ACC112 (cell line): ENCODE measurements around the gene EPG5.

Experiments used
- H2AFZ ChIP-seq: fragments of 200-600 bp; sonication (generic); one replicate; pipeline ENCODE4 v1.6.0; 2017; ENCODE audit warnings: antibody characterized with exemption, low read length; ENCODE audit not compliant: unreplicated experiment
- H3K27ac ChIP-seq: fragments of 200-600 bp; sonication (generic); 2 replicates; pipeline ENCODE4 v1.5.1; 2014; ENCODE audit warnings: low read depth, mild to moderate bottlenecking, antibody characterized with exemption, low read length, moderate library complexity
- H3K27me3 ChIP-seq: fragments of 200-600 bp; sonication (generic); 2 replicates; pipeline ENCODE4 v1.6.1; 2014; ENCODE audit warnings: mild to moderate bottlenecking, antibody characterized with exemption, low read length, moderate library complexity, mixed read lengths; ENCODE audit not compliant: insufficient read depth
- H3K36me3 ChIP-seq: fragments of 200-600 bp; sonication (generic); 2 replicates; pipeline ENCODE4 v1.6.1; 2016; ENCODE audit warnings: mild to moderate bottlenecking, antibody characterized with exemption, low read length, moderate library complexity, mixed read lengths; ENCODE audit not compliant: insufficient read depth
- H3K4me1 ChIP-seq: fragments of 200-600 bp; sonication (generic); one replicate; pipeline ENCODE4 v1.6.1; 2016; ENCODE audit warnings: low read length, mixed read lengths; ENCODE audit not compliant: insufficient read depth, unreplicated experiment, control insufficient read depth
- H3K4me3 ChIP-seq: fragments of 200-600 bp; sonication (generic); 2 replicates; pipeline ENCODE4 v1.5.1; 2014; ENCODE audit warnings: mild to moderate bottlenecking, low read depth, low read length
- H3K79me2 ChIP-seq: fragments of 200-600 bp; sonication (generic); one replicate; pipeline ENCODE4 v1.6.0; 2016; ENCODE audit warnings: low read length; ENCODE audit not compliant: control insufficient read depth, unreplicated experiment, insufficient read depth

Gene EPG5

GRCh38 chr18:45871431-45872084, 95.6 kb downstream of the EPG5 start:
- H3K4me3 ChIP-seq: no peak overlapping the region
- H3K4me1 ChIP-seq: peaks cover 13% of the 10 kb centered on the region
- H3K27ac ChIP-seq: no peak overlapping the region
- no peak overlapping the region for H2AFZ ChIP-seq
- no peaks in the 10 kb centered on the region for H3K27me3 ChIP-seq
- H3K79me2 ChIP-seq: peaks cover 3% of the 10 kb centered on the region
- peaks cover 60% of the 10 kb centered on the region for H3K36me3 ChIP-seq

DNA sequence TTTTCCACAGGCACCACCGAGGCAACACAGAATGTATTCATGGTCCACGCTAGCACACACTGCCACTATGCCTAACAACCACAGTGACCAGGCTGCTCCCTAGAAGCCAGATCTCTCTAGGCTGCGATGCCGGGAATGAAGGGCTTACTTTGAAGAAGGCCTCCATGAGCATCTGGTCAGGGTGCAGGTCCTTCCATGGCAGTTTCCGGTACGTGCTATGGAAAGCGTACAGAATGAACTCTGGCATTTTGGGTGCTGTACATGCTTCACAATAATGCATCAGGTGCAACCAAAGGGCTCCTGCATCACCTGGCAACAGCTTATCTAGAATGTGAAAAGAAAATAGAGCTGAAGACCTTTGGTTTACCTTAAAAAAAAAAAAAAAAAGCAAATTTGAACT, 96.7 kb downstream of the EPG5 start:
- Histone ChIP-seq H3K79me2 (peaks cover 3% of the 10 kb centered on the region), H3K27me3 (no peaks in the 10 kb centered on the region), H3K36me3 (peaks cover 58% of the 10 kb centered on the region), H3K4me3 (no peak overlapping the region), H3K4me1 (peaks cover 13% of the 10 kb centered on the region), H3K27ac (no peak overlapping the region), H2AFZ (no peak overlapping the region)

DNA sequence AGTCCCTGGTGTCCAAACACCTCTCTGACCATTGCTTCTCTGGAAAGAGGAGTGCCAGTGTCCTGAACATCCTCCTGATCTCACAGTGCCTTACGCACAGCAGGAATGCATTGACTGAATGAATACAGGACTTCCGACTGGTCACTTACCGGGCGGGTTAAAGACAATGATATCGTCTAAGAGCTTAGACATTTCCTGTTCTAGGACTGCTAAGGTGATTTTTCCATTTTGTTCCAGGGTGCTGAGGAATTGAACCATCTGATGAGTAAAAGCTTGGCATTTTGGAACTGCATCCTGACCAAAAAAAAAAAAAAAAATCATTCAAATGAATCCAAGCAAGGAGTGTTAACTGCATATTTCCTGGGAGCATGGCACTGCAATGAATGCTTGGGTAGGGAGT, 101.7 kb downstream of the EPG5 start:
- Histone ChIP-seq H3K27ac (no peak overlapping the region), H3K4me1 (no peaks in the 10 kb centered on the region), H3K27me3 (no peaks in the 10 kb centered on the region), H3K79me2 (no peaks in the 10 kb centered on the region), H3K4me3 (no peak overlapping the region), H2AFZ (no peak overlapping the region), H3K36me3 (peaks cover 78% of the 10 kb centered on the region)

GRCh38 chr18:45864081-45864480, 103.0 kb downstream of the EPG5 start:
- Histone ChIP-seq H3K79me2 (no peaks in the 10 kb centered on the region), H3K4me3 (no peak overlapping the region), H3K36me3 (peaks cover 78% of the 10 kb centered on the region), H3K4me1 (no peaks in the 10 kb centered on the region), H2AFZ (no peak overlapping the region), H3K27ac (no peak overlapping the region), H3K27me3 (no peaks in the 10 kb centered on the region)

DNA sequence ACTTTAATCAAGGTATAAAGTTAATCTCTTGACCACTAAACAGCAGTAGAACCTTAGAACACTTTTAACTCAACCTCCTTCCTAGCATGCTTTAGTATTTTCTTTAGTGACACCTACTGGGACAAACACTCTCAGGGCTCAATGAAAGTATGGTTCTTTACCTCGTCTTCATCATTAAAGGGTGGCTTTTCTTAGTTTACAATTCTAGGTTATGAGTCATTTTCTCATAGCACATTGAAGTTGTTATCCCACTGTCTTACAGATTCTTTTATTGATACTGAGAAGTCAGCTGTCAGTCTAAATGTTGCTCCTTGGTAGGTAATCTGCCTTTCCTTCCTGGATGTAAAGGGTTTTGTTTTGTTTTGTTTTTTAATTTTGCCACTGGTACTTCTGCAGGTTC, 103.7 kb downstream of the EPG5 start:
- Histone ChIP-seq H3K27me3 (no peaks in the 10 kb centered on the region), H3K4me3 (no peak overlapping the region), H3K79me2 (no peaks in the 10 kb centered on the region), H3K4me1 (no peaks in the 10 kb centered on the region), H3K36me3 (peaks cover 84% of the 10 kb centered on the region), H3K27ac (no peak overlapping the region), H2AFZ (no peak overlapping the region)

DNA sequence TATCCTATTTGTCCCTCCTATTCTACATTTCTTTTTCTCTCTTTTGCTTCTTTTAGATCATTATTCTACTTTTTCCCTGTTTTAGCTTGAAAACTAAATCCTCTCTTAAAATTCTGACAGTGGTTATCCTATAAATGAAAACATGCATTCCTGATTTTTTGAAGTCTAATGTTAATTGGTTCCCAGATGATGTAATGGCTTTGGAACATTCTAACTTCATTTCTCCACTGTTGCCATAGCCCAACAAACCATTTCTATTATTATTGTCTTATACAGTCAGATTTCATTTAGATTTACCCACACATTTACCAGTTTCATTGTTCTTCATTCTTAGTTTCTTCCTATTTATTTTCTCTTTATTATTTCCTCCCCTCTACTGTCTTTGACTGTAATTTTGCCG, 105.2 kb downstream of the EPG5 start:
- H3K27ac ChIP-seq: no peak overlapping the region
- no peaks in the 10 kb centered on the region for H3K4me1 ChIP-seq
- H3K79me2 ChIP-seq: no peaks in the 10 kb centered on the region
- H2AFZ ChIP-seq: no peak overlapping the region
- H3K4me3 ChIP-seq: no peak overlapping the region
- H3K36me3 ChIP-seq: peaks cover 83% of the 10 kb centered on the region
- no peaks in the 10 kb centered on the region for H3K27me3 ChIP-seq

- peaks cover 82% of the 10 kb centered on the region for H3K36me3 ChIP-seq
- H2AFZ ChIP-seq: no peak overlapping the region
- no peak overlapping the region for H3K4me3 ChIP-seq
- no peaks in the 10 kb centered on the region for H3K27me3 ChIP-seq
- no peak overlapping the region for H3K27ac ChIP-seq
- no peaks in the 10 kb centered on the region for H3K79me2 ChIP-seq
- no peaks in the 10 kb centered on the region for H3K4me1 ChIP-seq
These were observed 106.2 kb downstream of the EPG5 start for GRCh38 chr18:45860971-45861370.

DNA sequence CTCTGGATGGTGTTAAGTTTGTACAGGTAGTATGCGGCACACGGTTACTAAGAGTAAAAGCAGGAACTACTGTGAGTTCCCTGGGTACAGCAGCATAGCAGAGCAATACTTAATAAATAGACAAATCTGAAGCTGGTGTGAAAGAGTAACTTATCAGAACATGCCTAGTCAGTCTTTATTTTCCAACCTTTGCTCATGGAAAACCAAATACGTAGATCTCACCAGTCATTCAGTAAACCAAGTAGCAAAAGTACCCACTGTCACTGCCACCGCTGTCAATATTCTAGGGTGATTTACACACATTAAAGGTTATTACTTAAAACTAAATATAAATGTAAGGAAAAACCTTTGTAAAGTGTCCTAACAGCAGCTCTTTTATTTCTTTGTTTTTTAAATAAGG, 106.6 kb downstream of the EPG5 start:
- no peak overlapping the region for H3K27ac ChIP-seq
- H3K36me3 ChIP-seq: peaks cover 82% of the 10 kb centered on the region
- no peaks in the 10 kb centered on the region for H3K27me3 ChIP-seq
- no peaks in the 10 kb centered on the region for H3K79me2 ChIP-seq
- no peak overlapping the region for H3K4me3 ChIP-seq
- no peak overlapping the region for H2AFZ ChIP-seq
- H3K4me1 ChIP-seq: no peaks in the 10 kb centered on the region

GRCh38 chr18:45859334-45859733, 107.8 kb downstream of the EPG5 start:
- Histone ChIP-seq H3K4me1 (no peaks in the 10 kb centered on the region), H3K79me2 (no peaks in the 10 kb centered on the region), H3K4me3 (no peak overlapping the region), H3K27me3 (no peaks in the 10 kb centered on the region), H3K27ac (no peak overlapping the region), H2AFZ (no peak overlapping the region), H3K36me3 (peaks cover 80% of the 10 kb centered on the region)

DNA sequence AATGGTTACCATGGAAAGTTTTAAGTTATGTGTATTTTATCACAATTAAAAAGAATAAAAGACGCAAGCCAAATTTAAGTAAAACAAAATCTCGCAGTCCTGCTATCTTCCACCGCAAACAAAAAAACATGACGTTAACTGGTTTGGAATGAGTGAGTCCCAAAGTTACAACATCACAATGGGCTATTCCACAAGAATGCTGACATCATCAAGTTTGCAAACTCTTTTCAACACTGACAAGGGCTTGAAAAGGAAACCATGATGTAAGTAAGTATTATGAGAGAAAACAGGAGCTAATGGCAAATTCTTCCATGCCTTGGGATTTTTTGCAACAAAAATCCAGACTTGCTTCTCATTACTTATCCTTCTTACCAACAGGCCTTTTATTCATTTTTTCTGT, 110.6 kb downstream of the EPG5 start:
- Histone ChIP-seq H3K4me1 (no peaks in the 10 kb centered on the region), H3K27ac (no peak overlapping the region), H2AFZ (no peak overlapping the region), H3K79me2 (no peaks in the 10 kb centered on the region), H3K27me3 (no peaks in the 10 kb centered on the region), H3K4me3 (no peak overlapping the region), H3K36me3 (peaks cover 66% of the 10 kb centered on the region)

DNA sequence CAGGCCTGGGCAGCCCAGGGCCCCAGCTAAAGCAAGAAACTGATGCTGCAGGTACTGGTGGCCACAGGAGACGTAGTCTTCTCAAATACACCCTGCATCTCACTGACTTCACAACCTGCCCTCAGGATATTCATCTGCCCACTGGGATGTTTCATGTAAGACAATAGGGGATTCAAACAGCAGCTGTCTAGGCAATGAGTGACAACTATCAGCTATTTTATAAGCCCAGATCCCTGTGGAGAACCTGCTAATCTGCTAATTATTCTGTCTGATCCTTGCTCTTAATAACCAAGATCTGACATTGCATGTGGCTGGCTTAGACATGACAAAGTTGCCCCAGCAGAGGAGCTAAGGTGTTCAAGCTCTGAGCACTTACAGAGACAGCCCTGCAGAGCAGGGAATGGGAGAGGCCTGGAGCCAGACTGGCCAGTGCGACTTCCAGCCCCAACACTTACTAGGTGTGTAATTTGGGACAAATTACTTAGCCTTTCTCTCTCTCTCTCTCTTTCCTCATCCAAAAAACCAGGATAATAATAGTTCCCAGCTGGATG, 113.0 kb downstream of the EPG5 start:
- Histone ChIP-seq H3K36me3 (peaks cover 57% of the 10 kb centered on the region), H3K4me3 (no peak overlapping the region), H3K27me3 (no peaks in the 10 kb centered on the region), H2AFZ (no peak overlapping the region), H3K79me2 (no peaks in the 10 kb centered on the region), H3K27ac (no peak overlapping the region), H3K4me1 (no peaks in the 10 kb centered on the region)
